ENCODE measurements around the gene HDAC4.

Gene HDAC4

DNA sequence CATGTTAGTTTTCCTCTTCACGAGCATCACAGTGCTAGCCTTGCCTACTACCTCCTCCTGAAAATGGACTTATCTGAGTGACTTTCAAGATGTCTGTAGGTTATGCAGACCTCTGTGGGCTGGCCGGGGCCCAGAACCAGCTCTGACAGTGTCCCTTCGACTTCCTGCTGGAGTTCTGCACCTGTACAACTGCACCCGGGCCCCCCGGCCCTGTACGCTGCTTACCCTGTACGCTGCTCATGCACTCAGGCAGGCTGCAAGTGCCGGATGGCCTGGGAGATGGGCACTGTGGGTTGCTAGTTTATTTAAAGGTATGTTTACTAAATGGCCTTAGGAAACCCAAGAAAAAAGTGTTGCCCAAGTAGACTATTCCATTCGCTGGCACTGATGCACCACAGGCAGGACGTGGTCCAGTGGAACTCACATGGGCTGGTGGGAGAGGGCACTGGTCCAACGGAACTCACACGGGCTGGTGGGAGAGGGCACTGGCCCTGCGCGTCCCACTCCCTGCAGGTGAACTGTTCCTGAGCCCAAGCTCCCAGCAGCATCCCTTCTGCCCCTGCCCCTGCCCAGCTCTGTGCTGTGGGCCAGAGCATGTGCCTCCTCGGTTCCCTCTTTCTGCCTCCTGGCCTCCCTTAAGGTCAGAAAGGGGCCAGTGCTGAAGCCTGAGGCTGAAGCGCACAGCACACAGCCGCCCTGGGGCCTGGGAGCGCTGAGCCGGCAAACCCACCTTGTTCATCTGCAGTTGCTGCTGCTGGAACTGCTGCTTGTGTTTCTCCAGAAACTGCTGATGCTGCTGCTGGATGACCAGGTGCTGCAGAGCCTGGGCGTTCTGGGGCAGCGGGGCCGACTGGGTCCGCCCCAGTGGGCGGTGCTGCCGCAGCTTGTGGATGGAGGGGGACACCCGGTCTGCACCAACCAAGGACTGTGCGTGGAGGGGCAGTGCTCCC is 274.8 kb downstream of the HDAC4 start:
- Histone ChIP-seq H3K9me3 (ENCODE audit: control insufficient read depth, low read length) (no peaks in the 10 kb centered on the region), H3K36me3 (ENCODE audit: control insufficient read depth, insufficient read depth, low read length) (peaks cover 67% of the 10 kb centered on the region), H3K4me3 (ENCODE audit: insufficient read depth, low read depth, low read length, poor library complexity, severe bottlenecking) (no peak overlapping the region), H3K27me3 (replicated peaks; ENCODE audit: control insufficient read depth, insufficient read depth, low read length, poor library complexity, severe bottlenecking) (no peaks in the 10 kb centered on the region), H3K4me1 (ENCODE audit: control insufficient read depth, insufficient read depth, low read length, poor library complexity, severe bottlenecking) (peaks cover 1% of the 10 kb centered on the region), H3K27ac (ENCODE audit: insufficient read depth, low read length, poor library complexity, severe bottlenecking) (no peak overlapping the region)
- no peak for DNase-seq

DNA sequence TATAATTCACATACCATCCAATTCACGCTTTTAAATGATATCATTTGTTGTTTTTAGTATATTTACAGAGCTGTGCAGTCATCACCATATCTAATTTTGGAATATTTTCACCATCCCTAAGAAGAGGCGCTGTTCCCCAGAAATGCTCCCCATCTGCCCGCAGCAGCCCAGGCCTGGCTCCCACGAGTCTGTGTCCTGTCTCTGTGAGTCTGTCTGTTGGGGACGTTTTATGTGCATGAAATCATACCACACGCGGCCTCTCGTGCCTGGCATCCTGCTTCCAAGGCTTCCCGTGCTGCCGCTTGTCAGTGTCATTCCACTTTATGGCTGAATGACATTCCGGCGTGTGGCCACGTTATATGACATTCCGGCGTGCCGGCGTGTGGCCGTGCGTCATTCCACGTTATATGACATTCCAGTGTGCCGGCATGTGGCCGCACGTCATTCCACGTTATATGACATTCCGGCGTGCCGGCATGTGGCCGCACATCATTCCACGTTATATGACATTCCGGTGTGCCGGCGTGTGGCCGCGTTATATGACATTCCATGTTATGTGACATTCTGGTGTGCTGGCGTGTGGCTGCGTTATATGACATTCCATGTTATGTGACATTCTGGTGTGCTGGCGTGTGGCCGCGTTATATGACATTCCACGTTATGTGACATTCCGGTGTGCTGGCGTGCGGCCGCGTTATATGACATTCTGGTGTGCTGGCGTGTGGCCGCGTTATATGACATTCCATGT is 276.5 kb downstream of the HDAC4 start:
- no peak overlapping the region for H3K4me3 ChIP-seq (ENCODE audit: insufficient read depth, low read depth, low read length, poor library complexity, severe bottlenecking)
- no peaks in the 10 kb centered on the region for H3K27me3 ChIP-seq (replicated peaks; ENCODE audit: control insufficient read depth, insufficient read depth, low read length, poor library complexity, severe bottlenecking)
- DNase-seq = no peak
- H3K9me3 ChIP-seq (ENCODE audit: control insufficient read depth, low read length) = no peaks in the 10 kb centered on the region
- peaks cover 6% of the 10 kb centered on the region for H3K4me1 ChIP-seq (ENCODE audit: control insufficient read depth, insufficient read depth, low read length, poor library complexity, severe bottlenecking)
- no peak overlapping the region for H3K27ac ChIP-seq (ENCODE audit: insufficient read depth, low read length, poor library complexity, severe bottlenecking)
- H3K36me3 ChIP-seq (ENCODE audit: control insufficient read depth, insufficient read depth, low read length) = peaks cover 54% of the 10 kb centered on the region

DNA sequence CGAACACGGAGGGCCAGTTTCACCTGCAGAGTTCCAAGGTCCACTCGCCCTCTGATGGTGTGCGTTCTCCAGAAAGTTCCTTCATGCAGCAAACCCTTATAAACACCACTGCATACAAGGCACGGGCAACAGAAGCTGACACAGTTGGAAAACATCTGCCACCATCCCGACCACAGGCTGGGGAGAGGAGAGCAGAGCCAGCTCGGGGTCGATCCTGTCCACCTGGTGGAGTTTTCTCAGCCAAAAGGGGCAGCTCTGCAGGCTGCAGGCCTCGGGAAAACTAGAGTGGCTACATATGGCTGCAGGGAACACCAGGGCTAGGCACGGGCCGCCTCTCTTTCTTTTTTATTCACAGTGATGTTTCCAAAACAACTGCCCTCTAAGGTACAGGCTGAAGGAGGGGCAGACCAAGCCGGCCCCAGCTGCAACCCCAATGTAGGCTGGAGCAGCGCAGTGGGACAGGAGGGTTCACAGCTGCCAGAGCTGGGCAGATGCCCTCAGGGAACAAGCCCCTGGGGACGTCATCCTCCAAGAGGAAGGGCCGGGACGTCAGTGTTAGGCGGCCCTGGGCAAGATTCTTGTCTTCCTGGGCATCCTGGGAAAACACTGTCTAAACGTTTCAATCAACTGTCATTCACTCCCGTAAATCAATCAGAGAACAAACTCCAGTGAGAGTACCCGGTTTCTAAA is 278.3 kb downstream of the HDAC4 start:
- Histone ChIP-seq H3K36me3 (ENCODE audit: control insufficient read depth, insufficient read depth, low read length) (peaks cover 39% of the 10 kb centered on the region), H3K27me3 (replicated peaks; ENCODE audit: control insufficient read depth, insufficient read depth, low read length, poor library complexity, severe bottlenecking) (no peaks in the 10 kb centered on the region)
- DNase-seq = no peak

DNA sequence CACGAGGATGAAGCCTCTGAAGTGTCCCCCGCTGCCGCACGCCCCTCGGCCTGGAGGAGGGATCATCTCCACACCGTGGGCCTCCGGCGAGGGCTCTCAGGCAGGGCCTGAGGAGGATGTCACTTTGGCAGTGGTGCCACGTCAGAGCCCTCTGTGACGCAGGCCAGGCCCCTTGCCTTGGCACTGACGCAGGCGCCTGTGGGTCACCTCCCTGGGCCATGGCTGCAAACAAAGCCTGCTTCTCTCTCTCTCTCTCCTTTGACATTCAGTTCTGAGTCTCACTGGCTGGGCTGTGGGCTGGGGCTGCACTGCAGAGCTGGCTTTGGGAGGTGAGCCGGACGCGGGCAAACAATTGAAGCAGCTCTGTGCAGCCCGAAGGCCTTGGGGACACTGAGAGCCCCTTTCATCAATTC is 279.2 kb downstream of the HDAC4 start:
- peaks cover 6% of the 10 kb centered on the region for H3K4me1 ChIP-seq (ENCODE audit: control insufficient read depth, insufficient read depth, low read length, poor library complexity, severe bottlenecking)
- DNase-seq = no peak
- no peaks in the 10 kb centered on the region for H3K9me3 ChIP-seq (ENCODE audit: control insufficient read depth, low read length)
- no peak overlapping the region for H3K27ac ChIP-seq (ENCODE audit: insufficient read depth, low read length, poor library complexity, severe bottlenecking)
- no peak overlapping the region for H3K4me3 ChIP-seq (ENCODE audit: insufficient read depth, low read depth, low read length, poor library complexity, severe bottlenecking)
- peaks cover 29% of the 10 kb centered on the region for H3K36me3 ChIP-seq (ENCODE audit: control insufficient read depth, insufficient read depth, low read length)
- no peaks in the 10 kb centered on the region for H3K27me3 ChIP-seq (replicated peaks; ENCODE audit: control insufficient read depth, insufficient read depth, low read length, poor library complexity, severe bottlenecking)

More for the DNA sequence above, 278.3 kb downstream of the HDAC4 start:
- H3K4me3 ChIP-seq (ENCODE audit: insufficient read depth, low read depth, low read length, poor library complexity, severe bottlenecking) = no peak overlapping the region
- H3K27ac ChIP-seq (ENCODE audit: insufficient read depth, low read length, poor library complexity, severe bottlenecking) = no peak overlapping the region
- no peaks in the 10 kb centered on the region for H3K9me3 ChIP-seq (ENCODE audit: control insufficient read depth, low read length)
- H3K4me1 ChIP-seq (ENCODE audit: control insufficient read depth, insufficient read depth, low read length, poor library complexity, severe bottlenecking) = peaks cover 6% of the 10 kb centered on the region

DNA sequence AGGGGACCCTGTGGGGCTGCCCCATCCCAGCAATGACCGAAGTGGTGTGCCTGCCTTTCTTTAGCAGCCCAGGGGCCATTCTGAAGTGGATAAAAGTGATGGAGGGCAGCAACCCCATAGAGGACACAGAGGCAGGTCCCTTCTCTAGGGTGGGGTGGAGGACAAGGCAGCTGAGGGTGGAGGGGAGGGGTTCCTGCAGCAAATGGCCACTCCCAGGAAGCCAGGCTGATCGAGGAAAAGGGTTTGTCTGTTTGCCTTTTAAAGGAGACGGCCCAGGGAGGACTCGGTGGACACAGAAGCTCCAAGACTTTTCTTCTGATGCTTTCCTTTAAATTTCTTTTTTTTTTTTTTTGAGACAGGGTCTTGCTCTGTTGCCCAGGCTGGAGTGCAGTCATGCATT is 280.2 kb downstream of the HDAC4 start:
- H3K4me3 ChIP-seq (ENCODE audit: insufficient read depth, low read depth, low read length, poor library complexity, severe bottlenecking) = no peak overlapping the region
- peaks cover 6% of the 10 kb centered on the region for H3K4me1 ChIP-seq (ENCODE audit: control insufficient read depth, insufficient read depth, low read length, poor library complexity, severe bottlenecking)
- peaks cover 20% of the 10 kb centered on the region for H3K36me3 ChIP-seq (ENCODE audit: control insufficient read depth, insufficient read depth, low read length)
- H3K27me3 ChIP-seq (replicated peaks; ENCODE audit: control insufficient read depth, insufficient read depth, low read length, poor library complexity, severe bottlenecking) = no peaks in the 10 kb centered on the region
- no peaks in the 10 kb centered on the region for H3K9me3 ChIP-seq (ENCODE audit: control insufficient read depth, low read length)
- DNase-seq = no peak
- H3K27ac ChIP-seq (ENCODE audit: insufficient read depth, low read length, poor library complexity, severe bottlenecking) = no peak overlapping the region

DNA sequence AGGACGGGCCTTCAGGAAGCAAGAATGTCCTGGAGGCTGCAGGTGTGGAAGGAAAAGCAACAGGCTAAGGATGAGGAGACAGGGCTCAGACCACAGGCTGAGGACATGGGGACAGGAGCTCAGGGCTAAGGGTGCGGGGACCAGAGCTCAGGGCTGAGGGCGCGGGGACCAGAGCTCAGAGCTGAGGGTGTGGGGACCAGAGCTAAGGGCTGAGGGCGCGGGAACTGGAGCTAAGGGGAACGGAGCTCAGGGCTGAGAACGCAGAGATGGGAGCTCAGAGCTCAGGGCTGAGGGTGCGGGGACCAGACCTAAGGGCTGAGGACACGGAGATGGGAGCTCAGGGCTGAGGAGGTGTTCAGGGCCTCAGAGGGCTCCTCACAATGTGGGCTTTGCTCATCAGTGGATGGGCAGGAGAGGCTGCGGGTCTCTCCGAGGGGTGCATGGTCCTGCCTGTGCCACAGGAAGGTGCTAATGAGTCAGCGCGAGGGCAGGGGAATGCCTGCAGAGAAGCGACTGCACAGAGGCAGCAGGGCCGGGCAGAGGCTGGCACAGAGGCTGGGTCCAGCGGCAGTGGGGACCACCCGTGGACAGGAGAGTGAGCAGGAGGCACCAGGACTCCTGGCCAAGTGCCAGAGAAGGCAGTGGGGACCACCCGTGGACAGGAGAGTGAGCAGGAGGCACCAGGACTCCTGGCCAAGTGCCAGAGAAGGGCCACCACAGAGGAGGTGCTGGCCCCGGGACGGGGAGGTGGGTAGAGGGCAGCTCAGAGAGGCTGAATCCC is 281.3 kb downstream of the HDAC4 start:
- H3K27me3 ChIP-seq (replicated peaks; ENCODE audit: control insufficient read depth, insufficient read depth, low read length, poor library complexity, severe bottlenecking) = no peaks in the 10 kb centered on the region
- H3K36me3 ChIP-seq (ENCODE audit: control insufficient read depth, insufficient read depth, low read length) = peaks cover 8% of the 10 kb centered on the region
- H3K4me1 ChIP-seq (ENCODE audit: control insufficient read depth, insufficient read depth, low read length, poor library complexity, severe bottlenecking) = peaks cover 6% of the 10 kb centered on the region
- no peak overlapping the region for H3K4me3 ChIP-seq (ENCODE audit: insufficient read depth, low read depth, low read length, poor library complexity, severe bottlenecking)
- no peaks in the 10 kb centered on the region for H3K9me3 ChIP-seq (ENCODE audit: control insufficient read depth, low read length)
- no peak for DNase-seq
- H3K27ac ChIP-seq (ENCODE audit: insufficient read depth, low read length, poor library complexity, severe bottlenecking) = no peak overlapping the region

DNA sequence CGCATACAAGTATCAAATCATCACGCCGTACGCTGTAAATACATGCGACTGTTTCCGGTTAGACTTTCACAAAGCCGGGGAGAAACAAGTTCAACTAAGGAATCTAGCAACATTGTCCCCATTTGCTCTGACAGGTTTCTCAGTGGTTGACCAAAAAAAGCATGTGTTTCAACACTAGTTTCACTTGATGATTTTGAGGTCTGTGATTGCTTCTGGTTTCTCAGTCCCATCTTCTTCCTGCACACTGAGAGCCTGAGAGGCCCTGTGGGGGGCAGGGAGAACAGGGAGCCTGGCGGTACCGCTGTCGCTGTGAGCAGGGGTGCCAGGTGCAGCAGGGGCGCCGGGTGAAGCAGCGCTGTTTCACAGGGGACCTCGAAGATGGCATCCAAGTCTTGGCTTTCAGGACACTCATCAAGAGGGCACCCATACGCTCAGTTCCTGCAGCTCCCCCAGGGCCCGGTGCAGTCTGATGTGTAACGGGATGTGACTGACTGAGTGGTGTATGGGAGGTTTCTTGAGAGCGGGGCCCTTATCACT is 282.1 kb downstream of the HDAC4 start:
- Histone ChIP-seq H3K9me3 (ENCODE audit: control insufficient read depth, low read length) (no peaks in the 10 kb centered on the region), H3K4me3 (ENCODE audit: insufficient read depth, low read depth, low read length, poor library complexity, severe bottlenecking) (no peak overlapping the region), H3K4me1 (ENCODE audit: control insufficient read depth, insufficient read depth, low read length, poor library complexity, severe bottlenecking) (peaks cover 6% of the 10 kb centered on the region), H3K27ac (ENCODE audit: insufficient read depth, low read length, poor library complexity, severe bottlenecking) (no peak overlapping the region), H3K27me3 (replicated peaks; ENCODE audit: control insufficient read depth, insufficient read depth, low read length, poor library complexity, severe bottlenecking) (no peaks in the 10 kb centered on the region), H3K36me3 (ENCODE audit: control insufficient read depth, insufficient read depth, low read length) (peaks cover under 1% of the 10 kb centered on the region)
- DNase-seq = no peak

DNA sequence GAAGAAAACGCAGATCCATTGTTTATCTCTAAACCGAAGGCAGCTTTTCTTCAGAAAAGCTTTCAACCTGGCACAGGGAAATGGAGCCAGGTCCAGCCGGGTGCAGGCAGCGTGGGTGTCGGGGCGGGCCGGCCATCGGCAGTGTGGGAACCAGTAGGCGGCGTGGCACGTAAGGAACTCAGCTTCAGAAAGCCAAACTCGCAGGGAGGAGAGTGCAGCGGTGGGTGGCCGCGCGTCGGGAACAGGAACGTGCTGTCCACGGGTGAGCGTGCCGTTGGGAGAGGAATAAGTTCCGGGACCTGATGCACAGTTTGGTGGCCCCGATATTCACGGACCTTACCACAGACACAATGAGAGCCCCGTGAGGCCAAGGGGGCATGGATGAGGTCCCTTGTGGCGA is 282.6 kb downstream of the HDAC4 start:
- H3K4me1 ChIP-seq (ENCODE audit: control insufficient read depth, insufficient read depth, low read length, poor library complexity, severe bottlenecking) = peaks cover 6% of the 10 kb centered on the region
- no peak overlapping the region for H3K27ac ChIP-seq (ENCODE audit: insufficient read depth, low read length, poor library complexity, severe bottlenecking)
- peaks cover under 1% of the 10 kb centered on the region for H3K36me3 ChIP-seq (ENCODE audit: control insufficient read depth, insufficient read depth, low read length)
- H3K9me3 ChIP-seq (ENCODE audit: control insufficient read depth, low read length) = no peaks in the 10 kb centered on the region
- no peak for DNase-seq
- H3K4me3 ChIP-seq (ENCODE audit: insufficient read depth, low read depth, low read length, poor library complexity, severe bottlenecking) = no peak overlapping the region
- no peaks in the 10 kb centered on the region for H3K27me3 ChIP-seq (replicated peaks; ENCODE audit: control insufficient read depth, insufficient read depth, low read length, poor library complexity, severe bottlenecking)

DNA sequence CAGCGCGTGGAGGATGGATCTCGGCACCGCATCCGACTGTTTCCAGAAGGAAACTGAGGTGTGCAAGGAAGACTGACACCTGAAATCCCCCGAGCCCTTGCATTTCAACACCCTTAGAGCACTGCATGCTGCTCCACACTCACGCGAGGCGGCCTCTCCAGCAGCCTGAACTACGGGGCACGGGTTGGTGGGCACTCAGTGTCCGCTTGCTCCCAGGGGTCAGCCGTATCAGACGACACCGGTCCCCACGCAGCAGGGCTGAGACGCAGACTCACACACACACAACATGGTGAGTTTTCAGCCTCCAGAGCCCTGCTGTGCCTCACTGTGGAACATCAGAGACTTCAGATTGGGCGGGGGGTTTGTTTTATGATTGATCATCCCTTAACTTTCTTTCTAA is 283.0 kb downstream of the HDAC4 start:
- peaks cover 5% of the 10 kb centered on the region for H3K36me3 ChIP-seq (ENCODE audit: control insufficient read depth, insufficient read depth, low read length)
- peaks cover 6% of the 10 kb centered on the region for H3K4me1 ChIP-seq (ENCODE audit: control insufficient read depth, insufficient read depth, low read length, poor library complexity, severe bottlenecking)
- no peak overlapping the region for H3K4me3 ChIP-seq (ENCODE audit: insufficient read depth, low read depth, low read length, poor library complexity, severe bottlenecking)
- H3K27me3 ChIP-seq (replicated peaks; ENCODE audit: control insufficient read depth, insufficient read depth, low read length, poor library complexity, severe bottlenecking) = no peaks in the 10 kb centered on the region
- DNase-seq = no peak
- H3K9me3 ChIP-seq (ENCODE audit: control insufficient read depth, low read length) = no peaks in the 10 kb centered on the region
- no peak overlapping the region for H3K27ac ChIP-seq (ENCODE audit: insufficient read depth, low read length, poor library complexity, severe bottlenecking)
